Measurements from ENCODE around the gene RPL36.

The RPL36 gene

DNA sequence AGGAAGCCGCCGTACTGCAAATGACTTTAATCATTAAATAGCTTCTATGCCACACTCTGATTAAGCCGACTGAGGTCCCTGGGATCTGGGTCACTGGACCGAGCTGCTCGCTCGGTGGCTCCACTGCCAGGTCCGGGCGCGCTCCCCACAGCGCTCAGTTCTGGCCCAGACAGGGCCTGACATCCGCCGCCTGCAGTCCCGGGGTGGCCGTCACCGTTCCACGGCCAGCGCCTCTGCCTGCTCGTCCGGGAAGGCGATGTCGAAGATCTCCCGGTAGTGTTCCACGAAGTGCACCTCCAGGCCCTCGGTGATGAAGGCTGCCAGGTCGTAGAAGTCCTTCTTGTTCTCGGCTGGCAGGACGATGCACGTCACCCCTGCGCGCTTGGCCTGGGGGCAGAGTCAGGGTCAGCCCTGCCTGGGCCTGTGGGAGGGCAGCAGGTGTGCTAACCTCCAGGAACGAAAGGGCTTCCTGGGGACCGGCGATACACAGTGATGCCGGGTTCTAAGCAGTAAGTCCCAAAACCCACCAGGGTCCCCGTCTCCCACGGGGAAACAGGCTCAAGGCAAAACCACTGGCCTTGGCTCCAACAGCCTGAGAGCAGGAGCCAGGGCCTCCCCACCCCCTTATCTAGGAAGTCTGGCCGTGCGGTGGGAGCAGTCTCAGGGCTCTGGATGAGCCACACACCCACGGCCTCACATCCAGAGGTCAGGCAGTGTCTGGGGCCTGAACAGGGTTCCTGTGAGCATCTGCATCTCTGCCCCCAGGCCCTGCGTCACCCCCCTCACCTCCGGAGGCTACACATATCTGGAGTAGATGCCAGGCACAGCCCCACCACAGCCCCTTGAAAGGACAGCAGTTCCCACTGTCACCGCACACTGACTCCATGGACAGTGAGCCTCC is 2.0 kb downstream of the RPL36 start:
- no peak for ATAC-seq
- no peak for TF ChIP-seq CSDC2 (CRISPR knock-in tag; IDR thresholded peaks at IDR 0.05)
- no peak for TF ChIP-seq BACH2 (CRISPR knock-in tag; IDR thresholded peaks at IDR 0.05; ENCODE audit: borderline replicate concordance)
- no peak for TF ChIP-seq ZFP30 (CRISPR knock-in tag; IDR thresholded peaks at IDR 0.05)
- no peak for TF ChIP-seq PATZ1 (CRISPR knock-in tag; IDR thresholded peaks at IDR 0.05; ENCODE audit: borderline replicate concordance)
- TF ChIP-seq POU6F1 (CRISPR knock-in tag; IDR thresholded peaks at IDR 0.05; ENCODE audit: borderline replicate concordance, low read depth), result no peak
- no peak for TF ChIP-seq GLIS3 (CRISPR knock-in tag; IDR thresholded peaks at IDR 0.05)
- TF ChIP-seq ZFP3 (CRISPR knock-in tag; IDR thresholded peaks at IDR 0.05), result no peak

GRCh38 chr19:5692723-5693194 is 2.7 kb downstream of the RPL36 start:
- TF ChIP-seq CSRNP3 (CRISPR knock-in tag; IDR thresholded peaks at IDR 0.05), result no peak
- TF ChIP-seq ARNTL (CRISPR knock-in tag; IDR thresholded peaks at IDR 0.05; ENCODE audit: borderline replicate concordance, low read depth), result no peak
- no peak for TF ChIP-seq POU6F1 (CRISPR knock-in tag; IDR thresholded peaks at IDR 0.05; ENCODE audit: borderline replicate concordance, low read depth)
- no peak for TF ChIP-seq TOX (CRISPR knock-in tag; IDR thresholded peaks at IDR 0.05; ENCODE audit: borderline replicate concordance)
- TF ChIP-seq ZC3H10 (CRISPR knock-in tag; IDR thresholded peaks at IDR 0.05), result no peak
- no peak for ATAC-seq

DNA sequence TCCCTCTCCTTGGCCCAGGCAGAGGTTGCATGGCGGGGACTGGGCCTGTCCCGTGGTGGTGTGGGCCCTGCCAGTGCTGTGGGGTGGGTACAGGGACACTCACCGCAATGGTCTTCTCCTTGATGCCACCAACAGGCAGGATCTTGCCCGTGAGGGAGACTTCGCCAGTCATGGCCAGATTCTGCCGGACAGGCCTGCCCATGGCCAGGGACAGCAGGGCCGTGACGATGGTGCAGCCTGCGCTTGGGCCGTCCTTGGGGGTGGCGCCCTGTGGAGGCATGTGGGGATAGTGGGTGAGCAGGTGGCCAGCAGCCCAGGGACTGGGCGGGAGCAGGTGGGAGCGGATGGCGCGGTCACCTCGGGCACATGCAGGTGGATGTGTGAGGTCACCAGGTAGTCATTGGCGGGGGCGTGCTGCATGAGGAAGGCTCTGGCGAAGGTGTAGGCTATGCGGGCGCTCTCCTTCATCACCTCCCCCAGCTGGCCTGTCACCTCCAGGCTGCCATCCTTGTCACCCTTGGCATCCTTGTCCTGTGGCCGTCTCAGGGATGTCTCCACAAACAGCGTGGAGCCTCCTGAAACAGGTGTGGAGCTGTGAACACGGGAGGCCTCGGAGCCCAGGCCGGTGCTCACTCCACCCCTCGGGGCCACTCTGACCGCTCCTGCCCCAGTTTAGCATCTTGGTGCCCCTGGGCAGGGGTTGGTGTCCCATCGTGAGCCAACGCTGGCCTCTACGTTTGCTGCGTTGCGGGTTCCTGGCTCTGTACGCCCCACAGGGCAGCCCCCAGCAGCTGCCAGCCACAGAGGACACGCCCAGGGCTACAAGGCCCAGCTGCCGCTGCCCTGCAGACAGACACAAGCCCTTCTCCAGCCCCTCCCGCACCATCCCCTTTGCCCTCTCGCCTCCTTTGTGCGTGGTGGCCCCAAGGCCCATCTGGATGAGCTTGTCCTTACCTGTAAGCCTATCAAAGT is 3.4 kb downstream of the RPL36 start:
- TF ChIP-seq OSR1 (CRISPR knock-in tag; IDR thresholded peaks at IDR 0.05) (no peak), RARB (CRISPR knock-in tag; IDR thresholded peaks at IDR 0.05) (no peak), TCF4 (CRISPR knock-in tag; IDR thresholded peaks at IDR 0.05; ENCODE audit: borderline replicate concordance) (no peak), CSDC2 (CRISPR knock-in tag; IDR thresholded peaks at IDR 0.05) (no peak), CSRNP3 (CRISPR knock-in tag; IDR thresholded peaks at IDR 0.05) (no peak), BACH2 (CRISPR knock-in tag; IDR thresholded peaks at IDR 0.05; ENCODE audit: borderline replicate concordance) (no peak)
- no peak for ATAC-seq

DNA sequence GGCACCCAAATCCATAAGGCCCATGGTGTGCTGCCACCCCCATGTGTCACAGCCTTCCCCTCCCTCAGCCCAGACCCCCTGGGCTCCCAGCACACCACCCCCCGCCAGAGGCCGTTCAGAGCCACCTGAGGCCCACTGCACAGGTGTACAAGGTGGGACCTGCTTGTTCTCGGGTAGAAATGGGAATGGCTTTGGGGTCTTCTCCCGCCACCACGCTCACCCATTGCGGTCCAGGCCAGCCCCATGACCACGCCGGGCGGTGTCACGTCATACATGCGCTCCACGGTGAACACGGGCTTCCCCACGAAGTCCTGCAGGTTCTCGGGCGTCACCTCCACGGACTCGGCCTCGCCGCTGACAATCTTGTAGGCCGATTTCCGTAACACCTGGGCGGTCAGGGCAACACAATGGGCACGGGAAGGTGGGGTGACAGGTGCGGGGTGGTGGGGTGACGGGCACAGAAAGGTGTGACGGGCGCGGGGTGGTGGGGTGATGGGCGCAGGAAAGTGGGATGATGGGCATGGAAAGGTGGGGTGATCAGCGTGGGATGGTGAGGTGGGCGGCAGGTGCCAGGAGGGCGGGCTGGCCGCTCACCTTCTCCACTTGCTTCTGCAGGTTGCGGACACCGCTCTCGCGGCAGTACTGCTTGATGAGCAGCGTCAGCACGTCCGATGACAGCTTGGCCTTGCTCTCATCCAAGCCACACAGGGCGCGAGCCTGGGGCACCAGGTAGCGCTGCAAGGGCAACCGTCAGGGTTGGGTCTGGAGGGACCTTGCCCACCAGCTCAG is 4.3 kb downstream of the RPL36 start:
- no peak for TF ChIP-seq TOX (CRISPR knock-in tag; IDR thresholded peaks at IDR 0.05; ENCODE audit: borderline replicate concordance)
- no peak for TF ChIP-seq RARB (CRISPR knock-in tag; IDR thresholded peaks at IDR 0.05)
- TF ChIP-seq ZC3H10 (CRISPR knock-in tag; IDR thresholded peaks at IDR 0.05), result no peak
- TF ChIP-seq ISL1 (CRISPR knock-in tag; IDR thresholded peaks at IDR 0.05), result no peak
- no peak for TF ChIP-seq ZNF565 (CRISPR knock-in tag; conservative IDR thresholded peaks at IDR 0.05; ENCODE audit: low read depth)
- no peak for TF ChIP-seq CSDC2 (CRISPR knock-in tag; IDR thresholded peaks at IDR 0.05)
- TF ChIP-seq TCF4 (CRISPR knock-in tag; IDR thresholded peaks at IDR 0.05; ENCODE audit: borderline replicate concordance), result no peak
- TF ChIP-seq ZFP3 (CRISPR knock-in tag; IDR thresholded peaks at IDR 0.05), result no peak
- TF ChIP-seq ZNF8 (CRISPR knock-in tag; IDR thresholded peaks at IDR 0.05), result no peak
- TF ChIP-seq POU6F1 (CRISPR knock-in tag; IDR thresholded peaks at IDR 0.05; ENCODE audit: borderline replicate concordance, low read depth), result no peak
- TF ChIP-seq CSRNP3 (CRISPR knock-in tag; IDR thresholded peaks at IDR 0.05), result no peak
- TF ChIP-seq ARNTL (CRISPR knock-in tag; IDR thresholded peaks at IDR 0.05; ENCODE audit: borderline replicate concordance, low read depth), result no peak
- no peak for ATAC-seq

Data from SK-N-SH treated with all-trans-retinoic acid at 6 μM for 48 hours (cell line).